H1 (cell line): ENCODE results near the gene ZFYVE21. TPM values are rescaled to one million over a fixed set of nuclear protein-coding genes. Genes with fewer than 3 reads are reported as not detected.

Experiments
- CHD2 ChIP-seq: IDR thresholded peaks from 2 replicates; pipeline ENCODE4 v1.6.1; 2012; ENCODE audit warnings: low read length, improper control_type of control experiment
- CREB1 ChIP-seq: IDR thresholded peaks from 2 replicates; pipeline ENCODE4 v1.6.1; 2012; ENCODE audit warnings: inconsistent platforms
- EP300 ChIP-seq, 2 experiments: IDR thresholded peaks; 1 replicate in 1 of 2; 2 replicates in 1 of 2; pipeline ENCODE4 v1.6.1; 2011 to 2012; ENCODE audit warnings: low read depth in 2 of 2, low read length in 2 of 2, mild to moderate bottlenecking in 2 of 2, borderline replicate concordance in 1 of 2, inconsistent platforms in 1 of 2, moderate library complexity in 1 of 2
- GABPA ChIP-seq: IDR thresholded peaks from 2 replicates; pipeline ENCODE4 v1.6.1; 2011; ENCODE audit warnings: mild to moderate bottlenecking, low read length, moderate library complexity, borderline replicate concordance; ENCODE audit not compliant: insufficient read depth
- HDAC6 ChIP-seq: IDR thresholded peaks from one replicate; pipeline ENCODE4 v1.7.1; 2012; ENCODE audit warnings: low read depth, mild to moderate bottlenecking, inconsistent platforms, low read length, moderate library complexity
- KDM4A ChIP-seq: IDR thresholded peaks from one replicate; pipeline ENCODE4 v1.7.1; 2012; ENCODE audit warnings: low read depth, mild to moderate bottlenecking, moderate library complexity, low read length, inconsistent platforms; ENCODE audit not compliant: severe bottlenecking
- PHF8 ChIP-seq: fragments of 200-600 bp; sonication (generic); conservative IDR thresholded peaks from 2 replicates; pipeline ENCODE4 v1.7.1; 2012; ENCODE audit warnings: low read depth, mild to moderate bottlenecking, inconsistent platforms, low read length, moderate library complexity
- RBBP5 ChIP-seq: IDR thresholded peaks from 2 replicates; pipeline ENCODE4 v1.7.1; 2012; ENCODE audit warnings: low read depth, mild to moderate bottlenecking, inconsistent platforms, low read length, moderate library complexity, borderline replicate concordance
- SAP30 ChIP-seq: fragments of 300-600 bp; sonication (generic); IDR thresholded peaks from 2 replicates; pipeline ENCODE4 v1.7.1; 2012; ENCODE audit warnings: low read length, moderate library complexity, mild to moderate bottlenecking, inconsistent platforms; ENCODE audit not compliant: insufficient read depth, insufficient replicate concordance
- SP1 ChIP-seq: IDR thresholded peaks from 2 replicates; pipeline ENCODE4 v1.6.1; 2011; ENCODE audit warnings: low read depth, low read length
- SRF ChIP-seq: IDR thresholded peaks from 2 replicates; pipeline ENCODE4 v1.6.1; 2011; ENCODE audit warnings: mild to moderate bottlenecking, low read depth, low read length, moderate library complexity
- TAF1 ChIP-seq: IDR thresholded peaks from 2 replicates; pipeline ENCODE4 v1.6.1; 2011; ENCODE audit warnings: mild to moderate bottlenecking, low read depth, low read length
- YY1 ChIP-seq: IDR thresholded peaks from 2 replicates; pipeline ENCODE4 v1.6.1; 2011; ENCODE audit warnings: low read depth, mild to moderate bottlenecking, low read length
- polyA plus RNA-seq, 7 experiments: library from polyadenylated mRNA; depleted of rRNA in 3 of 7; stranded (reverse) in 5 of 7; unstranded in 2 of 7; fragments of >200 nt in 5 of 7; fragments of 200-250 nt in 2 of 7; gene quantifications; 1 replicate in 5 of 7; 2 replicates in 1 of 7; 4 replicates in 1 of 7; pipeline versions ENCODE4 v1.2.1 to v1.2.3, GENCODE V29; 2011 to 2013; ENCODE audit warnings: missing spikeins in 2 of 7, mixed read lengths in 2 of 7
- total RNA-seq: library from RNA; stranded (reverse); fragmentation: NEBNext Ultra II Directional; extraction: Animal tissue kit (Norgen Biotek cat#: 25700); gene quantifications from 2 replicates; pipeline ENCODE4 v1.2.1, GENCODE V29; 2021
- TF ChIP-seq, protein P1 (sequence below): IDR thresholded peaks from 2 replicates; pipeline ENCODE4 v1.6.1; 2011; ENCODE audit warnings: low read length, improper control_type of control experiment
- TF ChIP-seq, protein P2 (sequence below), 3 experiments: IDR thresholded peaks; 1 replicate in 2 of 3; 2 replicates in 1 of 3; pipeline versions ENCODE4 v1.5.1 to v1.6.1; 2011; ENCODE audit warnings: low read length in 3 of 3, mild to moderate bottlenecking in 3 of 3, inconsistent platforms in 2 of 3, low read depth in 1 of 3, moderate library complexity in 1 of 3; ENCODE audit not compliant: insufficient read depth in 1 of 3; ENCODE audit errors: control extremely low read depth in 1 of 3
- TF ChIP-seq, protein P3 (sequence below): IDR thresholded peaks from 2 replicates; pipeline ENCODE4 v1.6.1; 2012; ENCODE audit warnings: inconsistent platforms
- TF ChIP-seq, protein P4 (sequence below): IDR thresholded peaks from 2 replicates; pipeline ENCODE4 v1.6.1; 2012; ENCODE audit warnings: inconsistent platforms

The ZFYVE21 gene
- total and polyA plus RNA-seq, 2 of the 8 experiments (the other 6 are each of a cell fraction or from before 2014, with no cell fraction given) = 53.4 to 127 TPM

DNA sequence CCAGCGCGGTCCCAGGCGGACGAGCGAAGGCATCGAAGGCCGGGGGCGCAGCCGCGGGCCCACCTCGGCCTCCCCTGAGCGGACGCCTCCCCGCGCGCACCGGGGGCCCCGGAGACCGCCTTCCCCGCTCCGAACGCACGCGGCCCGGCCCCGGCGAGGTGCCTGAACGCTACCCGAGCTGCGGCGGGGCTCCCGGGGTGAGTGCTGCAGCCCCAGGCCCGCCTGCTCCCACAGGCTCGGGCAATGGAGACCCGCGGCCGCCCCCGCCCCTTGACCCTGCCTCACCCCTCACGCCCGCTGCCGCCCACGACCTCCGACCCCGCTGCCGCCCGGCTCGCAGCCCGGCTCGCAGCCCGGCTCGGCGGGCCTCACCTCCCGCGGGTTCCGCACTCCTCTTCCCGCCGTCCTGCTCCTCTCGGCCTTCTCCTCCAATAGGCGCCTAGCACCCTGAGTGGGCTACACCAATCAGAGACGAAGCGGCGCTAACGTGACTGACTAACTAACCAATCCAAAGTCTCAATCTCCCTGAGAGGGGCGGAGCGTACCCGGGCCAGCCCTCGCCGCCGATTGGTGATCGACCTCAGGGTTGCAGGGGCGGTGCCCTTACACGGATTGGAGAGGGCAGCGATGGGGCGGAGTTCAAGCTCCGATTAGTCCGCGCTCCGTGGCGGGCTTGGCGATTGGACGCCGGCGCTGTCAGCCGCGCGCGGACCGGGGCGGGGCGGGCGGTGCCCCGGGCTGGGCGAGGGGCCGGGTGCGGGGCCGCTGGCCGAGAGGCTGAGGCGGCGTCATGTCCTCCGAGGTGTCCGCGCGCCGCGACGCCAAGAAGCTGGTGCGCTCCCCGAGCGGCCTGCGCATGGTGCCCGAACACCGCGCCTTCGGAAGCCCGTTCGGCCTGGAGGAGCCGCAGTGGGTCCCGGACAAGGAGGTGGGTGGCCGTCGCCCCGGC lies at the start of gene ZFYVE21, which contains the start of gene XRCC3 (continued):
- TF ChIP-seq RBBP5 (no peak), SP1 (peak; percentile 99), GABPA (no peak), PHF8 (peak; percentile 89), SRF (no peak), EP300 (IDR thresholded peaks at IDR 0.05; ENCODE audit: borderline replicate concordance in 1 of 2, low read depth in 2 of 2, low read length in 2 of 2) (no peak), CREB1 (peak; percentile 64), CHD2 (peak; percentile 96), HDAC6 (no peak), SAP30 (no peak), KDM4A (peak; percentile 53), YY1 (0 out of 2 replicates have a peak, but pooled peaks have one; percentile 21), TAF1 (peak; percentile 82)
- TF ChIP-seq, protein P1, sequence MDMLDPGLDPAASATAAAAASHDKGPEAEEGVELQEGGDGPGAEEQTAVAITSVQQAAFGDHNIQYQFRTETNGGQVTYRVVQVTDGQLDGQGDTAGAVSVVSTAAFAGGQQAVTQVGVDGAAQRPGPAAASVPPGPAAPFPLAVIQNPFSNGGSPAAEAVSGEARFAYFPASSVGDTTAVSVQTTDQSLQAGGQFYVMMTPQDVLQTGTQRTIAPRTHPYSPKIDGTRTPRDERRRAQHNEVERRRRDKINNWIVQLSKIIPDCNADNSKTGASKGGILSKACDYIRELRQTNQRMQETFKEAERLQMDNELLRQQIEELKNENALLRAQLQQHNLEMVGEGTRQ = peak; percentile 52; the same call in 1 of the 2 replicates
- TF ChIP-seq, protein P2, sequence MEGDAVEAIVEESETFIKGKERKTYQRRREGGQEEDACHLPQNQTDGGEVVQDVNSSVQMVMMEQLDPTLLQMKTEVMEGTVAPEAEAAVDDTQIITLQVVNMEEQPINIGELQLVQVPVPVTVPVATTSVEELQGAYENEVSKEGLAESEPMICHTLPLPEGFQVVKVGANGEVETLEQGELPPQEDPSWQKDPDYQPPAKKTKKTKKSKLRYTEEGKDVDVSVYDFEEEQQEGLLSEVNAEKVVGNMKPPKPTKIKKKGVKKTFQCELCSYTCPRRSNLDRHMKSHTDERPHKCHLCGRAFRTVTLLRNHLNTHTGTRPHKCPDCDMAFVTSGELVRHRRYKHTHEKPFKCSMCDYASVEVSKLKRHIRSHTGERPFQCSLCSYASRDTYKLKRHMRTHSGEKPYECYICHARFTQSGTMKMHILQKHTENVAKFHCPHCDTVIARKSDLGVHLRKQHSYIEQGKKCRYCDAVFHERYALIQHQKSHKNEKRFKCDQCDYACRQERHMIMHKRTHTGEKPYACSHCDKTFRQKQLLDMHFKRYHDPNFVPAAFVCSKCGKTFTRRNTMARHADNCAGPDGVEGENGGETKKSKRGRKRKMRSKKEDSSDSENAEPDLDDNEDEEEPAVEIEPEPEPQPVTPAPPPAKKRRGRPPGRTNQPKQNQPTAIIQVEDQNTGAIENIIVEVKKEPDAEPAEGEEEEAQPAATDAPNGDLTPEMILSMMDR (IDR thresholded peaks at IDR 0.05; ENCODE audit: control extremely low read depth in 1 of 3, insufficient read depth in 1 of 3, low read depth in 1 of 3, low read length in 3 of 3) = no peak
- TF ChIP-seq, protein P3, sequence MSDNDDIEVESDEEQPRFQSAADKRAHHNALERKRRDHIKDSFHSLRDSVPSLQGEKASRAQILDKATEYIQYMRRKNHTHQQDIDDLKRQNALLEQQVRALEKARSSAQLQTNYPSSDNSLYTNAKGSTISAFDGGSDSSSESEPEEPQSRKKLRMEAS = peak; percentile 64
- TF ChIP-seq, protein P4, sequence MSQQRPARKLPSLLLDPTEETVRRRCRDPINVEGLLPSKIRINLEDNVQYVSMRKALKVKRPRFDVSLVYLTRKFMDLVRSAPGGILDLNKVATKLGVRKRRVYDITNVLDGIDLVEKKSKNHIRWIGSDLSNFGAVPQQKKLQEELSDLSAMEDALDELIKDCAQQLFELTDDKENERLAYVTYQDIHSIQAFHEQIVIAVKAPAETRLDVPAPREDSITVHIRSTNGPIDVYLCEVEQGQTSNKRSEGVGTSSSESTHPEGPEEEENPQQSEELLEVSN = peak; percentile 93
